Pons (tissue), 1 donor: ENCODE data around the gene LYRM2.

Source experiments
- DNase-seq: peaks from one replicate; pipeline ENCODE4 v3.0.0-alpha.2; 2016; ENCODE audit warnings: low spot score

Gene LYRM2

GRCh38 chr6:89591745-89592144 is 46.8 kb downstream of the LYRM2 start:
- no peak for DNase-seq

- DNase-seq = no peak
These were observed 48.4 kb downstream of the LYRM2 start for GRCh38 chr6:89590133-89590532.

- DNase-seq = no peak
These were observed 49.1 kb downstream of the LYRM2 start for GRCh38 chr6:89589297-89590025.

- no peak for DNase-seq
These were observed 53.4 kb downstream of the LYRM2 start for GRCh38 chr6:89585154-89585553.

- DNase-seq = no peak
These were observed 54.0 kb downstream of the LYRM2 start for GRCh38 chr6:89584539-89584938.

GRCh38 chr6:89583559-89583958 is 55.0 kb downstream of the LYRM2 start:
- DNase-seq = no peak

GRCh38 chr6:89582669-89583325 is 55.8 kb downstream of the LYRM2 start:
- DNase-seq = no peak

- DNase-seq = no peak
These were observed 56.9 kb downstream of the LYRM2 start for GRCh38 chr6:89581689-89582088.

GRCh38 chr6:89580997-89581666 is 57.4 kb downstream of the LYRM2 start:
- no peak for DNase-seq

GRCh38 chr6:89575562-89575960 is 63.0 kb downstream of the LYRM2 start:
- no peak for DNase-seq

- DNase-seq = no peak
These were observed 63.5 kb downstream of the LYRM2 start for GRCh38 chr6:89574910-89575561.

- no peak for DNase-seq
These were observed 70.7 kb downstream of the LYRM2 start for GRCh38 chr6:89567630-89568390.

GRCh38 chr6:89566930-89567629 is 71.5 kb downstream of the LYRM2 start:
- DNase-seq = peak; percentile 9

- no peak for DNase-seq
These were observed 72.3 kb downstream of the LYRM2 start for GRCh38 chr6:89566008-89566800.

- DNase-seq = no peak
These were observed 73.7 kb downstream of the LYRM2 start for GRCh38 chr6:89564752-89565427.

GRCh38 chr6:89563866-89564265 is 74.7 kb downstream of the LYRM2 start:
- no peak for DNase-seq

- DNase-seq = peak; percentile 65
These were observed 76.2 kb downstream of the LYRM2 start for GRCh38 chr6:89562093-89562973.

- no peak for DNase-seq
These were observed 79.1 kb downstream of the LYRM2 start for GRCh38 chr6:89559487-89559886.

GRCh38 chr6:89555806-89556205 is 82.7 kb downstream of the LYRM2 start:
- DNase-seq = no peak
